ENCODE measurements around the gene SLC12A9. TPM values are rescaled to one million over a fixed set of nuclear protein-coding genes. Genes with fewer than 3 reads are reported as not detected.

Gene SLC12A9
- polyA plus RNA-seq, 1 donor: 23.5 TPM

GRCh38 chr7:100863406-100863950, 11.0 kb downstream of the SLC12A9 start:
- DNase-seq: no peak

GRCh38 chr7:100864263-100864845, 11.8 kb downstream of the SLC12A9 start:
- no peak for DNase-seq

- DNase-seq: no peak
Measured at GRCh38 chr7:100865372-100865911, 12.9 kb downstream of the SLC12A9 start.

- DNase-seq: peak; percentile 59
Measured at GRCh38 chr7:100865938-100866728, 13.6 kb downstream of the SLC12A9 start.

- DNase-seq: no peak
Measured at GRCh38 chr7:100866729-100867039, 14.2 kb downstream of the SLC12A9 start.

- DNase-seq: peak; percentile 94
Measured at GRCh38 chr7:100867040-100867775, 14.7 kb downstream of the SLC12A9 start, which contains the start of gene TRIP6. Gene TRIP6, plus strand, starts transcription at chr7:100867387. Its CDS starts 111 bp downstream, at chr7:100867498.

GRCh38 chr7:100867776-100868485, 15.4 kb downstream of the SLC12A9 start:
- DNase-seq: no peak

- DNase-seq: no peak
Measured at GRCh38 chr7:100873599-100874299, 21.2 kb downstream of the SLC12A9 start.

GRCh38 chr7:100874300-100874576, 21.7 kb downstream of the SLC12A9 start:
- DNase-seq: no peak

- peak; percentile 99 for DNase-seq
Measured at GRCh38 chr7:100874577-100875355, 22.3 kb downstream of the SLC12A9 start, which contains the start of gene SRRT. Gene SRRT, plus strand, starts transcription at chr7:100875103. Its CDS starts 488 bp downstream, at chr7:100875591.

GRCh38 chr7:100875356-100875751, 22.8 kb downstream of the SLC12A9 start:
- DNase-seq: no peak

- no peak for DNase-seq
Measured at GRCh38 chr7:100878013-100878412, 25.5 kb downstream of the SLC12A9 start.

GRCh38 chr7:100878685-100879084, 26.2 kb downstream of the SLC12A9 start:
- DNase-seq: no peak

- DNase-seq: no peak
Measured at GRCh38 chr7:100879685-100880261, 27.3 kb downstream of the SLC12A9 start.

- no peak for DNase-seq
Measured at GRCh38 chr7:100880645-100881044, 28.1 kb downstream of the SLC12A9 start.

- no peak for DNase-seq
Measured at GRCh38 chr7:100881136-100881535, 28.6 kb downstream of the SLC12A9 start.

- no peak for DNase-seq
Measured at GRCh38 chr7:100882201-100882600, 29.7 kb downstream of the SLC12A9 start.

- no peak for DNase-seq
Measured at GRCh38 chr7:100882785-100883526, 30.4 kb downstream of the SLC12A9 start.

GRCh38 chr7:100884736-100885439, 32.4 kb downstream of the SLC12A9 start:
- DNase-seq: no peak
